SU-DHL-6 (cell line): ENCODE data around the gene AKNA.

Experiments used
- H2AFZ ChIP-seq: fragments of 200-600 bp; sonication (generic); 2 replicates; pipeline ENCODE4 v1.6.1; 2014; ENCODE audit warnings: low read depth, mild to moderate bottlenecking, moderate library complexity, mixed read lengths, antibody characterized with exemption, low read length; ENCODE audit not compliant: severe bottlenecking
- H3F3A ChIP-seq: fragments of 200-600 bp; shearing (Covaris generic); 2 replicates; pipeline ENCODE4 v1.6.0; 2016; ENCODE audit warnings: antibody characterized with exemption, mild to moderate bottlenecking; ENCODE audit not compliant: insufficient read depth
- H3K27ac ChIP-seq: fragments of 200-600 bp; sonication (generic); 2 replicates; pipeline ENCODE4 v1.5.1; 2016; ENCODE audit warnings: low read depth, mild to moderate bottlenecking, low read length, moderate library complexity, mixed read lengths
- H3K27me3 ChIP-seq: fragments of 200-600 bp; sonication (generic), shearing (Covaris generic); 2 replicates; pipeline ENCODE4 v1.6.0; 2014; ENCODE audit warnings: mild to moderate bottlenecking, low read length
- H3K36me3 ChIP-seq: fragments of 200-600 bp; sonication (generic); 2 replicates; pipeline ENCODE4 v1.6.1; 2014; ENCODE audit warnings: mild to moderate bottlenecking, low read length, mixed read lengths
- H3K4me2 ChIP-seq: fragments of 300-600, 200-600 bp; shearing (Covaris generic), sonication (generic); 2 replicates; pipeline ENCODE4 v1.6.0; 2014; ENCODE audit warnings: low read length, low read depth, mild to moderate bottlenecking; ENCODE audit not compliant: poor library complexity, severe bottlenecking
- H3K4me3 ChIP-seq: fragments of 200-600 bp; sonication (generic); 2 replicates; pipeline ENCODE4 v1.5.1; 2014; ENCODE audit warnings: antibody characterized with exemption, low read length, mild to moderate bottlenecking, mixed read lengths; ENCODE audit not compliant: insufficient read depth, poor library complexity, severe bottlenecking
- H3K79me2 ChIP-seq: fragments of 200-600 bp; sonication (generic); 2 replicates; pipeline ENCODE4 v1.6.1; 2014; ENCODE audit warnings: mild to moderate bottlenecking, low read length, moderate library complexity; ENCODE audit not compliant: insufficient read depth
- H3K9ac ChIP-seq: fragments of 200-600 bp; sonication (generic); 2 replicates; pipeline ENCODE4 v1.7.0; 2014; ENCODE audit warnings: mild to moderate bottlenecking, low read length
- H3K9me2 ChIP-seq: fragments of 200-600 bp; sonication (generic); replicated peaks from 2 replicates; pipeline ENCODE4 v1.6.1; 2014; ENCODE audit warnings: low read length; ENCODE audit not compliant: insufficient read depth
- H3K9me3 ChIP-seq: fragments of 200-600 bp; sonication (generic); 2 replicates; pipeline ENCODE4 v1.6.1; 2014; ENCODE audit warnings: low read length, mixed read lengths; ENCODE audit not compliant: insufficient read depth
- H4K20me1 ChIP-seq: fragments of 200-600 bp; sonication (generic); 2 replicates; pipeline ENCODE4 v1.6.1; 2014; ENCODE audit warnings: low read depth, mild to moderate bottlenecking, antibody characterized with exemption, low read length, moderate library complexity, mixed read lengths
- EZH2phosphoT487 ChIP-seq: fragments of 200-600 bp; sonication (generic), shearing (Covaris generic); conservative IDR thresholded peaks from 2 replicates; pipeline ENCODE4 v1.6.1; 2018; ENCODE audit warnings: mild to moderate bottlenecking, antibody characterized with exemption, low read length, moderate library complexity, mixed read lengths
- TF ChIP-seq, protein P1 (sequence below): fragments of 200-600 bp; sonication (generic); IDR thresholded peaks from one replicate; pipeline ENCODE4 v1.5.1; 2017; ENCODE audit warnings: antibody characterized with exemption, mild to moderate bottlenecking, low read length, moderate library complexity; ENCODE audit not compliant: insufficient read depth, poor library complexity, severe bottlenecking

AKNA gene

GRCh38 chr9:114300153-114300845 is 87.5 kb downstream of the AKNA start:
- Histone ChIP-seq H3F3A (no peaks in the 10 kb centered on the region), H2AFZ (no peak overlapping the region), H3K36me3 (no peaks in the 10 kb centered on the region), H3K27ac (no peak overlapping the region), H4K20me1 (no peaks in the 10 kb centered on the region), H3K9me2 (no peaks in the 10 kb centered on the region), H3K9me3 (no peaks in the 10 kb centered on the region), H3K4me3 (no peak overlapping the region), H3K79me2 (no peaks in the 10 kb centered on the region), H3K9ac (no peak overlapping the region), H3K27me3 (no peaks in the 10 kb centered on the region), H3K4me2 (no peak overlapping the region)
- TF ChIP-seq, protein P1, sequence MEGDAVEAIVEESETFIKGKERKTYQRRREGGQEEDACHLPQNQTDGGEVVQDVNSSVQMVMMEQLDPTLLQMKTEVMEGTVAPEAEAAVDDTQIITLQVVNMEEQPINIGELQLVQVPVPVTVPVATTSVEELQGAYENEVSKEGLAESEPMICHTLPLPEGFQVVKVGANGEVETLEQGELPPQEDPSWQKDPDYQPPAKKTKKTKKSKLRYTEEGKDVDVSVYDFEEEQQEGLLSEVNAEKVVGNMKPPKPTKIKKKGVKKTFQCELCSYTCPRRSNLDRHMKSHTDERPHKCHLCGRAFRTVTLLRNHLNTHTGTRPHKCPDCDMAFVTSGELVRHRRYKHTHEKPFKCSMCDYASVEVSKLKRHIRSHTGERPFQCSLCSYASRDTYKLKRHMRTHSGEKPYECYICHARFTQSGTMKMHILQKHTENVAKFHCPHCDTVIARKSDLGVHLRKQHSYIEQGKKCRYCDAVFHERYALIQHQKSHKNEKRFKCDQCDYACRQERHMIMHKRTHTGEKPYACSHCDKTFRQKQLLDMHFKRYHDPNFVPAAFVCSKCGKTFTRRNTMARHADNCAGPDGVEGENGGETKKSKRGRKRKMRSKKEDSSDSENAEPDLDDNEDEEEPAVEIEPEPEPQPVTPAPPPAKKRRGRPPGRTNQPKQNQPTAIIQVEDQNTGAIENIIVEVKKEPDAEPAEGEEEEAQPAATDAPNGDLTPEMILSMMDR = no peak
- no peak for TF ChIP-seq EZH2phosphoT487

DNA sequence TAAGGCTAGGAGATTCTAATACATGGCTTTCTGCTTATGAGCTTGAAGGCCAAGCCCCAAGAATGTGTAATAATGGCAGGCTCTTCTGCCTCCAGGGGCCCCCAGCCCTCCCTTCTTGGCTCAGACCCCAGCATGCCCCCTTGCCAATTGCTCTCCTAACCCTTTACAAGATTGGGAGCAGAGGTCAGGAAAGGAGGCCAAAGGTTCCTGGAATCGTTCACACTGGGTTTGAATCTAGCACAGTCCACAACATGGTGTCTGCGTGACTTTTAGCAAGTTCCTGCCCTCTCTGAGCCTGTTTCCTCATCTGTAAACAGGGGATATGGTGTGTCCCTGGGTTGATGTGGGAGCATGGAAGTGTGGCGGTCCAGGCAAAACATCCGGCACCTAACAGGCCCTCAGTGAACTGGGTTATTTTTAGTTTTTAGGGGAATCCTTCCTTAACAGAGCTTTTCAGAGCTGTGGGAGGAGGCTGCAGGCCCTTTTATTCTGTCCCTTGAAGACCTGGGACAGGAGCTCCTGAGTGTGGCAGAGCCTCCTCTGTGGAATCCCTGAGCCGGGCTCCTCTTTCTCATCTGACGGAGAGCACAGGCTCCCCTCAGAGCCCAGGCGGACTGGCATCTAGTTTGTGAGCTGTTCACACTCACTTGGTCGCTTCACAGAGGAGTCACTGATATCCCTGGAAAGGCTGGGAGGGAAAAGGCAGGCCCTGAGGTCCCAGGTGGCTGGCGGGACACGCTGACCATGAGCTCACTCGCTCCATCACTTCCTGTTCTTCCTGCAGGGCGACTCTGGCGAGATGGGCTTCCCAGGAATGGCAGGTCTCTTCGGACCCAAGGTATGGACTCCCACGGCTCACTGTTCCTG is 88.3 kb downstream of the AKNA start:
- no peak overlapping the region for H3K27ac ChIP-seq
- H4K20me1 ChIP-seq = no peaks in the 10 kb centered on the region
- no peak overlapping the region for H2AFZ ChIP-seq
- no peak for TF ChIP-seq EZH2phosphoT487
- TF ChIP-seq, protein P1 = no peak
- no peak overlapping the region for H3K4me2 ChIP-seq
- H3F3A ChIP-seq = no peaks in the 10 kb centered on the region
- no peak overlapping the region for H3K9ac ChIP-seq
- no peaks in the 10 kb centered on the region for H3K36me3 ChIP-seq
- H3K4me3 ChIP-seq = no peak overlapping the region
- no peaks in the 10 kb centered on the region for H3K27me3 ChIP-seq
- H3K9me2 ChIP-seq = no peaks in the 10 kb centered on the region
- no peaks in the 10 kb centered on the region for H3K79me2 ChIP-seq
- H3K9me3 ChIP-seq = peaks cover 6% of the 10 kb centered on the region; the same call in 1 of the 2 replicates

GRCh38 chr9:114296338-114296737 is 91.4 kb downstream of the AKNA start:
- Histone ChIP-seq H3K4me3 (no peak overlapping the region), H3F3A (no peaks in the 10 kb centered on the region), H3K36me3 (no peaks in the 10 kb centered on the region), H2AFZ (no peak overlapping the region), H3K27me3 (no peaks in the 10 kb centered on the region), H3K9me3 (peaks cover 9% of the 10 kb centered on the region; the same call in 1 of the 2 replicates), H3K4me2 (no peak overlapping the region), H3K79me2 (no peaks in the 10 kb centered on the region), H3K9me2 (no peaks in the 10 kb centered on the region), H4K20me1 (no peaks in the 10 kb centered on the region), H3K27ac (no peak overlapping the region), H3K9ac (no peak overlapping the region)
- TF ChIP-seq EZH2phosphoT487 = no peak
